GM12801 (cell line): Measurements from ENCODE around the gene ZNF580.

ENCODE experiments used
- CTCF ChIP-seq: IDR thresholded peaks from one replicate; pipeline ENCODE4 v1.5.1; 2011; ENCODE audit warnings: control low read depth; ENCODE audit not compliant: insufficient read length; ENCODE audit errors: extremely low read depth

The ZNF580 gene

GRCh38 chr19:55644842-55645511 is 4.2 kb downstream of the ZNF580 start:
- TF ChIP-seq CTCF: no peak

GRCh38 chr19:55645512-55645881 is 4.7 kb downstream of the ZNF580 start:
- no peak for TF ChIP-seq CTCF

GRCh38 chr19:55646889-55647731 is 6.3 kb downstream of the ZNF580 start:
- TF ChIP-seq CTCF: no peak

DNA sequence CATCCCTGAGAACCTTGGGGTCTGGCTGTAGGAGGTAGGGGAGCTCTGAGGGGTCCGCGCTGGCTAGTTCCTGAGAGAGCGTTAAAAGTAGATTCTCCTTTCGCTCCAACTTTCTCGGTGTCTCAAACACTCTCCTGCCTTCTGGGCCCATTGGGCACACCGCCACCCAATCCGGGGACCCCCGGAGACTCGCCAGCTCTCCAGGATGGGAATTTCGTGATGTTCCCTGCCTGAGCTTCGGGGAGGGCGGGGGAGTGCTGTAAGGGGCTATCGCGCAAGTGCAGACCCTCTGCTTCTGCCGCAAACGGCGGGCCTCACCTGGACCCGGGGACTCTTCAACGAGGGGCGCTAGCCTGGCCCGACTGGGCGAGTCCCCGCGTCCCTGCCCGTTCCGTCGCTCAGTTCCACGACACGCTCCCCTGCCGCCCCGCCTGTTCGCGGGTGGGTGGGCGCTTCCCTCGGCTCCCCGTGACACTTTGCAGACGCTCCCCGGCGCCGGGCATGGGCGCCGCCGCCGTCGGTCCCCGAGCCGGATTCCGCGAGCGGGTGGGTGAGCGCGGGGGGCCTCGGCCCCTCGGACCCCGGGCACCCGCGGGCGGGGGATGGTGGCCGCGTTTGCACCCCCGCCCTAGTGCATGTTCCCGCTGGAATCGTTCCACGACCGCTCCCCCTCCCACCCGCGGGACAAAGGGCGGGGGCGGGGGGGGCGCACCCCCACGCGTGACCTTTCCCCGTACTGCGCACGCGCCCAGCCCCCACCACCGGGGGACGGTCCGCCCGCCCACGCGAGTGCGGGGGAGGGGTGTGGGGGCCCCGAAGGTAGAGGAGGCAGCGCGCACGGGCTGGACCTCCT is 7.2 kb downstream of the ZNF580 start, which contains the start of gene CCDC106:
CCDC106 (plus strand) TSS at position 481 of the 853 bp plus-strand sequence. CDS start 835 bp downstream, outside the sequence.
- TF ChIP-seq CTCF: no peak

- TF ChIP-seq CTCF: no peak
Measured at GRCh38 chr19:55648585-55649267, 7.9 kb downstream of the ZNF580 start.

- TF ChIP-seq CTCF: no peak
Measured at GRCh38 chr19:55649268-55650125, 8.7 kb downstream of the ZNF580 start.
